Raji (cell line): ENCODE data around the gene KCNJ5.

Source experiments
- POLR2A ChIP-seq: IDR thresholded peaks from 2 replicates; pipeline ENCODE4 v1.6.1; 2011; ENCODE audit warnings: low read depth, low read length, control low read depth; ENCODE audit not compliant: insufficient read depth

The KCNJ5 gene

GRCh38 chr11:128926437-128927107 lies 35.4 kb downstream of the KCNJ5 start:
- no peak for TF ChIP-seq POLR2A

- TF ChIP-seq POLR2A, result no peak
Observed at GRCh38 chr11:128927108-128927461, 35.9 kb downstream of the KCNJ5 start.

- no peak for TF ChIP-seq POLR2A
Observed at GRCh38 chr11:128927683-128928336, 36.7 kb downstream of the KCNJ5 start.

GRCh38 chr11:128928400-128928799 lies 37.2 kb downstream of the KCNJ5 start:
- no peak for TF ChIP-seq POLR2A

GRCh38 chr11:128929468-128929867 lies 38.3 kb downstream of the KCNJ5 start:
- TF ChIP-seq POLR2A, result no peak

- TF ChIP-seq POLR2A, result no peak
Observed at GRCh38 chr11:128929991-128930390, 38.8 kb downstream of the KCNJ5 start.

- TF ChIP-seq POLR2A, result no peak
Observed at GRCh38 chr11:128931066-128931465, 39.9 kb downstream of the KCNJ5 start.

GRCh38 chr11:128931668-128932067 lies 40.5 kb downstream of the KCNJ5 start:
- TF ChIP-seq POLR2A, result no peak

GRCh38 chr11:128933481-128934178 lies 42.5 kb downstream of the KCNJ5 start:
- no peak for TF ChIP-seq POLR2A

GRCh38 chr11:128934351-128934750 lies 43.2 kb downstream of the KCNJ5 start:
- TF ChIP-seq POLR2A, result no peak

GRCh38 chr11:128934926-128935325 lies 43.8 kb downstream of the KCNJ5 start:
- TF ChIP-seq POLR2A, result no peak

GRCh38 chr11:128936606-128937251 lies 45.6 kb downstream of the KCNJ5 start:
- TF ChIP-seq POLR2A, result no peak

- no peak for TF ChIP-seq POLR2A
Observed at GRCh38 chr11:128937480-128937879, 46.3 kb downstream of the KCNJ5 start.

GRCh38 chr11:128938156-128938885 lies 47.2 kb downstream of the KCNJ5 start:
- no peak for TF ChIP-seq POLR2A

- TF ChIP-seq POLR2A, result no peak
Observed at GRCh38 chr11:128939591-128939990, 48.4 kb downstream of the KCNJ5 start.

- TF ChIP-seq POLR2A, result no peak
Observed at GRCh38 chr11:128940156-128940555, 49.0 kb downstream of the KCNJ5 start.

- TF ChIP-seq POLR2A, result no peak
Observed at GRCh38 chr11:128940603-128941002, 49.4 kb downstream of the KCNJ5 start.
